ENCODE data around the gene KCNG4. TPM values are rescaled to one million over a fixed set of nuclear protein-coding genes. Genes with fewer than 3 reads are reported as not detected.

The KCNG4 gene
- total RNA-seq, 1 donor from 2014 or later: not detected

DNA sequence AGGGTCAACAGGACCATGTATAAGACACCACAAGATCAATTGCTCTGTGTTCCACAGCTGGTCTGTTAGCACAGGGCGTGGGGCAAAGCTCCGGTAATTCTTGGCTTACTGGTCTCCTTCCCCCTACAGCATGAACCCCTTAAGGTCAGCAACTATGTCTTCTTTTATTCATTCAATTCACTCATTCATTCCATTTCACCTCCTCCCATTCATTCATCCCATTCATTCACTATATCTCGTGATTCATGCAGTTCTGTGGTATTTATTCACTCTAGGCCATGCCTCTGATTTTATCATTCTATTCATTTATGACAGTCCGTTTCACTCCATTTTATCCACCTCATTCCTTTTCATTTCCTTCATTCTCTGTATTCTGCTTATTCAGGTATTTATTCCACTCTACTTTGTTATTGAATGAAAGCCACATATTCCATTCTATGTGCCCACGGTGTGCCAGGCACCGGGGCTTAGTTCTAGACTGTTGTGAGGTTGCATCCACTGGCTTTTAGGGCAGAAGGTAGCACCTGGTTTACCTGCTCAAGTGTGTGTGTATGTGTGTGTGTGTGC, 35.9 kb upstream of the KCNG4 start:
- no peak for DNase-seq (ENCODE audit: low read depth)
- TF ChIP-seq, protein P1, sequence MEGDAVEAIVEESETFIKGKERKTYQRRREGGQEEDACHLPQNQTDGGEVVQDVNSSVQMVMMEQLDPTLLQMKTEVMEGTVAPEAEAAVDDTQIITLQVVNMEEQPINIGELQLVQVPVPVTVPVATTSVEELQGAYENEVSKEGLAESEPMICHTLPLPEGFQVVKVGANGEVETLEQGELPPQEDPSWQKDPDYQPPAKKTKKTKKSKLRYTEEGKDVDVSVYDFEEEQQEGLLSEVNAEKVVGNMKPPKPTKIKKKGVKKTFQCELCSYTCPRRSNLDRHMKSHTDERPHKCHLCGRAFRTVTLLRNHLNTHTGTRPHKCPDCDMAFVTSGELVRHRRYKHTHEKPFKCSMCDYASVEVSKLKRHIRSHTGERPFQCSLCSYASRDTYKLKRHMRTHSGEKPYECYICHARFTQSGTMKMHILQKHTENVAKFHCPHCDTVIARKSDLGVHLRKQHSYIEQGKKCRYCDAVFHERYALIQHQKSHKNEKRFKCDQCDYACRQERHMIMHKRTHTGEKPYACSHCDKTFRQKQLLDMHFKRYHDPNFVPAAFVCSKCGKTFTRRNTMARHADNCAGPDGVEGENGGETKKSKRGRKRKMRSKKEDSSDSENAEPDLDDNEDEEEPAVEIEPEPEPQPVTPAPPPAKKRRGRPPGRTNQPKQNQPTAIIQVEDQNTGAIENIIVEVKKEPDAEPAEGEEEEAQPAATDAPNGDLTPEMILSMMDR (IDR thresholded peaks at IDR 0.05; ENCODE audit: insufficient read depth, low read length, poor library complexity, severe bottlenecking): no peak
- H3K27me3 ChIP-seq (ENCODE audit: control insufficient read depth, insufficient read depth, low read length): peaks cover 16% of the 10 kb centered on the region
- H3K4me3 ChIP-seq (ENCODE audit: low read depth, low read length): no peak overlapping the region
- no peaks in the 10 kb centered on the region for H3K36me3 ChIP-seq (ENCODE audit: control insufficient read depth, insufficient read depth, low read length)

DNA sequence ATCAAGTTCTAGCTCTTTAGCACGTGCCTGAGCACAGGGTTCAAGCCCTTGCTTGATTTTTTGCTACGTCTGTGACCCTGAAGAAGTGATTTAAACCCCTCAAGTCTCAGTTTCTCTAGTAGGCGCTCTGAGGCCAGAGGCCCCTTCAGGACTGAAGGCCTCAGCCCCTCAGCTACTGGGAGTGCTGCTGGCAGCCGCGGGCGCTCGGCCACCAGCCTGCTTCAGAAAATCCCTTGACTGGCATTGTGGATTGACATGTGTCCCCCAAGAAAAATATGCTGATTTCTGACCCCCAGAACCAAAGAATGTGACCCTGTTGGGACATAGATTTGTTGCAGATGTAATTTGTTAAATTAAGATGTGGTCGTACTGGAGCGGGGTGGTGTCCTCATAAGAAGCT, 34.7 kb upstream of the KCNG4 start:
- peaks cover 16% of the 10 kb centered on the region for H3K27me3 ChIP-seq (ENCODE audit: control insufficient read depth, insufficient read depth, low read length)
- DNase-seq (ENCODE audit: low read depth): no peak
- no peaks in the 10 kb centered on the region for H3K36me3 ChIP-seq (ENCODE audit: control insufficient read depth, insufficient read depth, low read length)
- no peak overlapping the region for H3K4me3 ChIP-seq (ENCODE audit: low read depth, low read length)
- TF ChIP-seq, protein P1 (IDR thresholded peaks at IDR 0.05; ENCODE audit: insufficient read depth, low read length, poor library complexity, severe bottlenecking): no peak

DNA sequence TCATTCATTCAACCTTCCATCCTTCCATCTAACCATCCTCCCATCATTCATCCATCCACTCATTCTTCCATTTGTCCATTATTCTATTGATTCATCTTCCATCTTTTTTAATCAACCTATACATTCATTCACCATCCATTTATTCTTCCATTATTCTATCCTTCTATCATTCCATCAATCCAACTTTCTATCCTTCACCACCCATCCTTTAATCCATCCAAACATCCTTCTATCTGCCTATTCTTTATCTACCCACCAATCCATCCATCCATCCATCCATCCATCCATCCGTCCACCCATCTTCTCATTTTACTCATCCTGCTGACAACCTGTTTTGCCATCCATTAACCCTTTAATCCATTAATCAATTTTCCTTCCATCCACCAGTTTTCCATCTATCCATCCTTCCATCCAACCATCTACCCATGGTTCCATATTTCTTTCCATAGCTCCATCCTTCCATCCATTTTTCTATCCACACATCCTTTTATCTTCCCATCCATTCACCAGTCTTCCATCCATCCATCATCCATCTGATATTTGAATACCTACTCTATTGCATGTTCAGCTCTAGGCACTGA, 33.0 kb upstream of the KCNG4 start:
- no peak for DNase-seq (ENCODE audit: low read depth)
- TF ChIP-seq, protein P1 (IDR thresholded peaks at IDR 0.05; ENCODE audit: insufficient read depth, low read length, poor library complexity, severe bottlenecking): no peak
- H3K27me3 ChIP-seq (ENCODE audit: control insufficient read depth, insufficient read depth, low read length): peaks cover 16% of the 10 kb centered on the region

GRCh38 chr16:84271866-84272265, 32.1 kb upstream of the KCNG4 start:
- no peak for DNase-seq (ENCODE audit: low read depth)

More for the DNA sequence above, 33.0 kb upstream of the KCNG4 start:
- Histone ChIP-seq H3K4me3 (ENCODE audit: low read depth, low read length) (no peak overlapping the region), H3K36me3 (ENCODE audit: control insufficient read depth, insufficient read depth, low read length) (no peaks in the 10 kb centered on the region)

DNA sequence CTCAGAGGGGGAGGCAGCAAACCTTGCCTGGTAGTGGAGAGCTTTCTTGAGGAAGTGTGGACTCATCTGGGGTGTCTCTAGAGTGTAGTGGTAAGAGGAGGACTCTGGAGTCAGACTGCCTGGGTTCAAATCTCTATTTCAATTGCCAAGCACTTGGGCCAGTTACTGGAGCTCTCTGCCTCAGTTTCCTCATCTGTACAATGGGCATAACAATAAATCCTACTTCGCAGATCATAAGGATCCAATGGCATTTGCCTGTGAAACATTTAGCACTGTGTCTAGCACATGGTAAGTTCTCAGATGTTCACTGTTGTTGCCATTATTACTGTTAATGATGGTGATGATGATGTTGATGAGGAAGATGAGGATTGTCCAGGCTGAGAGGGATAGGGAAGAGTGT, 31.2 kb upstream of the KCNG4 start:
- peaks cover 16% of the 10 kb centered on the region for H3K27me3 ChIP-seq (ENCODE audit: control insufficient read depth, insufficient read depth, low read length)
- no peak overlapping the region for H3K4me3 ChIP-seq (ENCODE audit: low read depth, low read length)

More at GRCh38 chr16:84271866-84272265, 32.1 kb upstream of the KCNG4 start:
- TF ChIP-seq, protein P1 (IDR thresholded peaks at IDR 0.05; ENCODE audit: insufficient read depth, low read length, poor library complexity, severe bottlenecking): no peak
- Histone ChIP-seq H3K36me3 (ENCODE audit: control insufficient read depth, insufficient read depth, low read length) (no peaks in the 10 kb centered on the region), H3K27me3 (ENCODE audit: control insufficient read depth, insufficient read depth, low read length) (peaks cover 16% of the 10 kb centered on the region), H3K4me3 (ENCODE audit: low read depth, low read length) (no peak overlapping the region)

More for the DNA sequence above, 31.2 kb upstream of the KCNG4 start:
- no peak for DNase-seq (ENCODE audit: low read depth)
- TF ChIP-seq, protein P1 (IDR thresholded peaks at IDR 0.05; ENCODE audit: insufficient read depth, low read length, poor library complexity, severe bottlenecking): no peak
- H3K36me3 ChIP-seq (ENCODE audit: control insufficient read depth, insufficient read depth, low read length): no peaks in the 10 kb centered on the region

All from kidney epithelial cell (primary cell).